Esophagus mucosa (tissue), 1 donor: ENCODE data around the gene ZBTB38. TPM values are rescaled to one million over a fixed set of nuclear protein-coding genes. Genes with fewer than 3 reads are reported as not detected.

Source experiments
- ATAC-seq: fragments of 200-7000 bp; cut with Tn5 transposase; one replicate; pipeline ENCODE4 v1.9.1; 2020
- total RNA-seq: library from RNA; stranded (reverse); gene quantifications from one replicate; pipeline ENCODE4 v1.2.4, GENCODE V29; 2023
- donor health status: DM: yes; HTN: yes; CAD: no.

ZBTB38 gene
- total RNA-seq, 1 donor from 2014 or later = 18.4 TPM

- ATAC-seq = no peak
Measured at GRCh38 chr3:141388823-141389621, 20.7 kb downstream of the ZBTB38 start.

DNA sequence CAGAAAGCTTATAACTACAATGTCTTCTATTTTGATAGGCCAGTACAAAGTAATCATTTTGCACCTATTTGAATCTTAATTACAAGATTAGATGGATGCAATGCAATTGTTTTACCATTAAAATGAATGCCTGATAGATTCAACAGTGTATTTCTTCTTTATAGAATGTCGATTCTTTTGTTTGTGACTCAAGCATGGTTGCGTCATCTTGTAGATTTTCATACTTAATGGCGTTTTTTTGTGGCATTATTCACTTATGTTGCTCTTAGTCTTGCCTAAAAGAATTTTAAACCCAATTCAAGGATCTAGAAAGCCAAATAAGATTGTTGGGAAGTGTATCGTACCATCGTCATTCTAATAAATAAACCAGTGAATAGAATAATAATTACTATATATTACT, 21.4 kb downstream of the ZBTB38 start:
- no peak for ATAC-seq

DNA sequence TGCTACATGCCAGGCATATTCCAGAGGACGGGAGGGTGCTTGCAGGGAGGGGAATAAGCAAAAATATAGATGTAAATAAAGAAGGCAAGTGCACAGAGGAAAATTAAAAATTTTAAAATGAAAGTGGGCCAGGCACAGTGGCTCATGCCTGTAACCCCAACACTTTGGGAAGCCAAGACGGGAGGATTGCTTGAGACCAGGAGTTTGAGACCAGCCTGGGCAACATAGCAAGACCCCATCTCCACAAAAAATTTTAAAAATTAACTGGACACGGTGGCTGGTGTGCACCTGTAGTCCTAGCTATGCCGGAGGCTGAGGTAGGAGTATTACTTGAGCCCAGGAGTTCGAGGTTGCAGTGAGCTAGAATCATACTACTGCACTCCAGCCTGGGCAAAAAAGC, 22.4 kb downstream of the ZBTB38 start:
- ATAC-seq = no peak

DNA sequence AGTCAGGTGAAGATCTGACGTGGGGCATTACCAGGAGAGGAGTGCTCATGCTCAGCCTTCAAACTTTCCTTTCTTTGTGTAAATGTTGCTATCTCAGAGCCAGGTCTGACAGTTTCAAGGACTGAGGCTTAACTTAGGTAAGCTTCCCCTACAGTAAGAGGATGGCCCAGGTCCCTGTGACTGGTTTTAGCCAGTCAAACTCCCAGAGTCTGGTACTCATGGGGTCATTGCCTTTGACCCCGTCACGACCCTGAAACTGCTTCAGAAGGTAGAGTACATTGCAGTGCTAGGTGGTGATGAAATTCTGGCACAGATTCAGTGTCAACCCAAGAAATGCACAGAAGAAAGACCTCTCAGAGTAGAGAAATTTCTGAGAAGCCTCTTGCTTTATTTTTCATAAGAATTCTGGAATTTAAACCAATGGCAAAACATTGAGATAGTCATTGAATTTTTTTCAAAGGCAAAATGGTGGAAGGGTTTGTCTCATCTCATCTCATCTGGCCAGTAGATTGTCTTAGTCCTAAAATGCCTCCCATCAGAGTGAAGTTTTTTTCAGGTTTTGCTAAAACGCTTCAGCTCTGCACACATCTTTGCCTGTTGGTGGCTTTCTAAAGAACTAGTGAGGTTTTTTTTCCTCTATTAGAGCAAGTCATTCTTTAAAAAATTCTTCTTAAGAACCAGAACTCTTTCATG, 23.1 kb downstream of the ZBTB38 start:
- peak; percentile 22 for ATAC-seq

- no peak for ATAC-seq
Measured at GRCh38 chr3:141391991-141392316, 23.6 kb downstream of the ZBTB38 start.

DNA sequence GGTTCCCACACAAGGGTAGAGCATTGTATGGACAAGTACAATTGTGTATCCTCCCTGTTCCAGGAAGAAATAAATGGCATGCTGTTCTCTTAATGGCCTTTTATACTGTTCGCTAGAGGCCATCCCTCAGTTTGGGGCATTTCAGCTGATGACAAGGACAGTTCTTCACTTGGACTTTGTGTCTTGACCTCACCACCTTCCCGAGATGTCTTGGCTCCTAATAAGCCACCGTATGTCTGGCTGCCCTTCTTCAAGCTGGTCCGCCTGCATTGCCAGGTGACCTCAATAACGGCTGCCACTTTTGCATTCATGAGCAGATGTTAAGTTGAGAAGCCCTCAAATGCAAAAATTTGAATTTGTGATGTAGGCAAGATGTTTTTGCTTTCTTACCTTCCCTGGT, 24.1 kb downstream of the ZBTB38 start:
- no peak for ATAC-seq

GRCh38 chr3:141392897-141393734, 24.8 kb downstream of the ZBTB38 start:
- no peak for ATAC-seq

DNA sequence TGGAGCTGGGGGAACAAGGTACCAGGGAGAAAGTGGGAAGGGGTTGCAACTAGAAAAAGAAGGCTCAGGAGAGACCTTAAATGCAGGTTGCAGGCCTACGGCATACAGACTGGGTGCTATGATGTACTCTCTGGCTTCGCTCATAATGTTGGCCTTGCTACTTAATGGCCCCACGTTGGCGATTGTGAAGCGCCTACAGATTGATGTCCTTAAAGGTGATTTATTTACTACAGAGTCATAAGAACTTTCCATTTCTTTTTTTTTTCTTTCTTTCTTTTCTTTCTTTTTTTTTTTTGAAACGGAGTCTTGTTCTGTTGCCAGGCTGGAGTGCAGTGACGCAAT, 25.4 kb downstream of the ZBTB38 start:
- ATAC-seq = no peak

- ATAC-seq = no peak
Measured at GRCh38 chr3:141394560-141394959, 26.3 kb downstream of the ZBTB38 start.

DNA sequence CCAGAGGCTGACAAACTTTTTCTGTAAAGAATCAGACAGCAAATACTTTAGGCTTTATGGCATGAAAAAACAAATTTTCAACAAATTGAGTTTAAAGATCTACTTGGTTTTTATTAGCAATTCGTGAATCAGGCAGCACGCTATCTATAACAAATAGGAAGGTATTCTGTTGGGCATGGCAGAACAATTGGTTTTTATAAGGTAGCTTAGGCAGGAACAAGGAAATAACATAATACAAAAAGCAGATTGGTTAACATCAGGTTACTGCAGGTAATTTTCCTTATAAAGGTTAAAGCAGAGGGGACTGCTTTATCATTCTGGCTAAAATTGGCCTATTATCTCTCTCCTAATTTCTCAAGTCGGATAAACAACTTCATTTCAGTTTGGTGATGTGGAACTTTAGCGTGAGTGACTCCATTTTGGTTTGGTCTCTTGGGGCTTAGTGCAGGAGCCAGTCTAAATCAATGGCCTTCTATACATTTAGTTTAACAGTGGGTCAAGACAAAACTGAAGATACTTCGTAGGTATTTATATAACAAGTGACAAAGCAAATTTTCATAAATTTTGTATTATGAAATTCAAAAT, 26.8 kb downstream of the ZBTB38 start:
- ATAC-seq = no peak

DNA sequence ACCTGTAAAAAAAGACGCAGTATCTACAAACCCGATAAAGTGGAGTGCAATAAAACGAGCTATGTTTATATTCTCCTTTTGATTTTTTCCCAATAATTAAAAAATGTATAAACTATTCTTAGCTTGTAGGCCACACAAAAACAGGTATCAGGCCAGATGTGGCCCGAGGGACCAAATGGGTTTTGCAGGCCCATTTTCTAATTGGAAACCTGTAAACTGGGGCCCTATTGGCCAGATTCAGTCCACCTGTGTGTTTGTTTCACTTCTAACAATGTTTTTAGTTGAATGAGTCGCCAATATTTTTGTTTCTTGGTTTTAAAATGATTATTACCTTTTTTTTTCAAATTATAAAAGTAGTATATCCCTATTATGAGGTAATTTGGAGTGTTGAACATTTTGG, 29.7 kb downstream of the ZBTB38 start:
- ATAC-seq = no peak

DNA sequence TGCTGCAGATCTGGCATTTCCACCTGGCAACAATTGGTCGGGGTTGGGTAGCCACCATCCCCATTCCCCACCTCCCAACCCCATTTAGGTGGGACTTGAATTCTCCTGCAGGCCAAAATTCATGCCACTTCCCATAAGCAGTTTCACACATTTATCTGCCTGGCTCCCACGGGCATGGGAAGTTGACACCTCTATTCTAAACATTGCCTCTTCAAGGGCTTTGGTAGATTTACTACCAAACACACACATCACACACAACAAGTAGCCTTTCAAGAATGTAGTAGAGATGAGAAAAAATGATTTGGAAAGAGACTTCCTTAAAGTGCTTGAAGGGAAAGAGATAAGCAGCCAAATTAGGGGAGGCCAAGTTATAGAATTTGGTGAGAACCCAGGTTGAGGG, 30.9 kb downstream of the ZBTB38 start:
- no peak for ATAC-seq

DNA sequence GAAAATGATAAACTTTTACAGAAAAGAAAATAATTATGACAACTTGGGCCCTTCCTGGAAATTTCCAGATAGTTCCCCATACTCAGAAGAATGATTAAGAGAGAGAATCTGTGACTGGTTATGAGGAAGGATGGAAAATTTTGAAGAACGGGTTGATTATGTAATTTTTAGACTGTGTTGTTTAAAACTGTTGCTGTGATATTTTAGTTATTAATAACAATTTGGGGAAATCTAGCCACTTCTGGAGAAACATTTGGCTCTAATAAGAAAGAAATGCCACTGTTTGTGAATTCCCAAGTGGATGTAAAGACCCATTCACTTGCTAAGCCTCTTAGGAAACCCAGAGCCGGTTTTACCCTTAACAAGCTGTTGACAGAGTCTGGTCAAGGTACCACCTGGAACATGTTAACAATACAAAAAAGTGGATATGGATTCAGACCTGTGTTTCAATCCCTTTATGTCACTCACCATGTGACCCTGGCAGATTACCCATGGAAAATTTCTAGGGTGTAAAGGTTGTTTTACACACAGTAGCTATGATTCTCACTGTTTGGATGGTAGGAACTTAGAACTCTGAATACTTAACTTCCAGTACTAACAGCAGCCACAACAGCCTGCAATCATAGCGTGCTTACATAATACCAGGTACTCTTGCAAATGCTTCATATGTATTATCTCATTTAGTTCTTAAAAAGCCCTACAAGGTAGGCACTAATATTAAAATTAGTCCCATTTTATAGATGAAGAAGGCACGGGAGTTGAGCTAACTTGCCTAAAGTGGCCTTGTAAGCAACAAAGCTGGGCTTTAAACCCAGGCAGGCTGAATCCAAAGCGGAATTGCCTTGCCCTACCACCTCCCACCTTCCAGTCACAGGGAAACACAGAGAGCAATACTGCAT, 32.0 kb downstream of the ZBTB38 start:
- ATAC-seq = no peak

DNA sequence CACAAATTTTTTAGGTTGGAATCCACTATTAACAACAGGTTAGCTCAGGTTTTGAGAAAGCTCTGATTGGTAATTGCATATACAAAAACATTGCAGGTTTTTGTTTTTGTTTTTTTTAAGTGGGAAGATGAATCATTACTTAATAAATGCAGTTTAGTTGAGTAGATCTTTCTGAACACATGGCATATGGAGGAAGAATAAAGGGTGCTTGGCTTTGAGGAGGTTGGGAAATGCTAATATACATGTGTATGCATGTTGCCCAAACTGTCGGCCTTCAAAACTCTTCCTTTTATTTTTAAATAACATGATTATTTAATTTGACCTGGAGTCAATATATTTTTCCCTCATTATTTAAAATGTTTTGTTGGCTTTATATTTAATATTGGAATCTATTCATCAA, 32.8 kb downstream of the ZBTB38 start:
- ATAC-seq = no peak

GRCh38 chr3:141401573-141402475, 33.5 kb downstream of the ZBTB38 start:
- peak; percentile 76 for ATAC-seq

DNA sequence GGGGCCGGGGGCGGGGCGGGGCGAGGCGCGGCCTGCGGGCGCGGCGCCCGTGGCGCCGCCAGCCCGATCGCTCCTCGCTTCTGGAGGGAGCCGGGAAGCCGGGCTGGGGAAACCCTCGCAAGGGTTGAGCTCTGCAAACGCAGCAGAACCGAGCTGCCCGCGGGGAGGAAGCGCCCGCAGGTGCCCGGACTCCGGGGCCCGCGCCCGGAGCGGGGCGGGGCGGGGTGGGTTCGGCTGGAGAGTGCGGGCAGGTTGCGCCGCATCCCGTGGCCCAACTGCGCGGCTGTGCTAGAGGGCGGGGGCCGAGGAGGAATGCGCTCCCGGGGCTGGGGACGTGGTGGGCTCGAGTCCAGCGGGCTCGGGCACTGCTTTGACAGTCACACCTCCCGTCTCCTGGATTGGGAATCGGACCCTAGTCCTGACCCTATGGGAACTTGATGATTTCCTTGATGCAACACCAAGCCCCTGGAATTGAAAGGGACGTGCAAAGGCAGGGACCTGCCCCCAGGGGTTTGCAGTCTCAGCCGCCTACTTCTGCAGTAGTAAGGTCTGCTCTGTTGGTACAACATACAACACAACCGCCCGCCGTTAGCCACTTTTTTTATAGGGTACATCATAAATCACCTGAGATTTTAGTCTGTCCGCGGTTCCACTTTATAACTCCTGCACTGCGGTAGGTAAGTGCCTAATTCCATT, 34.3 kb downstream of the ZBTB38 start:
- peak; percentile 71 for ATAC-seq

DNA sequence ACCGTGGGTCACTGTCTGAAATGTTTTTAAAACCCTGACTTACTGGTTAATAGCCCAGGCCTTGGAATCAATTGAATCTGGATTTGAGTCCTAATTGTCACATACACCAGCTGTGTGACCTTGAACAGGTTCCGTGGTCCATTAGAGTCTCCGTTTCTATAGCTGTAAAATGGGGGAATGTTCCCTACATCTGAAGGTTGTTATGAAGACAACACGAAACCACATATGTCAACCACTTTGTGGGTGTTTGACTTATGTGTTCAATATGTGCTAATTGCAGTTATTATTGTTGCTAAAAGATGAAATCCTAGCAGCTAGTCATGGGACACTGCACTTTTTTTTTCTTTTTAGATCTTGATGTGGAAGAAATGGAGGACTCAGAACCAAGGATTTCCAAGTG, 35.3 kb downstream of the ZBTB38 start:
- no peak for ATAC-seq

- ATAC-seq = no peak
Measured at GRCh38 chr3:141405025-141405424, 36.7 kb downstream of the ZBTB38 start.

- ATAC-seq = no peak
Measured at GRCh38 chr3:141405591-141405990, 37.3 kb downstream of the ZBTB38 start.

- no peak for ATAC-seq
Measured at GRCh38 chr3:141406265-141406664, 38.0 kb downstream of the ZBTB38 start.
